NCI-H2107 (cell line): ENCODE data around the gene RNF2.

Experiments
- DNase-seq: peaks from one replicate; lab custom pipeline; 2025; lab: John Stamatoyannopoulos, UW

The RNF2 gene

GRCh38 chr1:185096531-185096930 is 51.2 kb downstream of the RNF2 start:
- DNase-seq = no peak

- DNase-seq = no peak
Observed at GRCh38 chr1:185104083-185104482, 58.7 kb downstream of the RNF2 start.

- DNase-seq = no peak
Observed at GRCh38 chr1:185105121-185105520, 59.8 kb downstream of the RNF2 start.

- no peak for DNase-seq
Observed at GRCh38 chr1:185108321-185108720, 63.0 kb downstream of the RNF2 start.

- no peak for DNase-seq
Observed at GRCh38 chr1:185110145-185110544, 64.8 kb downstream of the RNF2 start.

GRCh38 chr1:185111873-185112272 is 66.5 kb downstream of the RNF2 start:
- no peak for DNase-seq

- no peak for DNase-seq
Observed at GRCh38 chr1:185112356-185112755, 67.0 kb downstream of the RNF2 start.

- DNase-seq = no peak
Observed at GRCh38 chr1:185129708-185130107, 84.3 kb downstream of the RNF2 start.

GRCh38 chr1:185132534-185132933 is 87.2 kb downstream of the RNF2 start:
- DNase-seq = no peak

GRCh38 chr1:185137896-185138545 is 92.7 kb downstream of the RNF2 start:
- no peak for DNase-seq

- no peak for DNase-seq
Observed at GRCh38 chr1:185139246-185139645, 93.9 kb downstream of the RNF2 start.

GRCh38 chr1:185144233-185144632 is 98.9 kb downstream of the RNF2 start:
- no peak for DNase-seq

GRCh38 chr1:185151215-185151614 is 105.9 kb downstream of the RNF2 start:
- DNase-seq = no peak
